C4-2B (cell line): Measurements from ENCODE around the gene BCO1.
A peak's percentile ranks its signal among the peaks of the same experiment; 100 is the strongest.

Experiments
- H3K27ac ChIP-seq: fragments of 450-650 bp; 2 replicates; pipeline ENCODE4 v1.5.1; 2017
- ZFX ChIP-seq: fragments of 450-650 bp; IDR thresholded peaks from 2 replicates; pipeline ENCODE4 v1.6.1; 2017
- TF ChIP-seq, protein P1 (sequence below): fragments of 450-650 bp; conservative IDR thresholded peaks from 2 replicates; pipeline ENCODE4 v1.5.1; 2017; ENCODE audit warnings: mild to moderate bottlenecking

The BCO1 gene

DNA sequence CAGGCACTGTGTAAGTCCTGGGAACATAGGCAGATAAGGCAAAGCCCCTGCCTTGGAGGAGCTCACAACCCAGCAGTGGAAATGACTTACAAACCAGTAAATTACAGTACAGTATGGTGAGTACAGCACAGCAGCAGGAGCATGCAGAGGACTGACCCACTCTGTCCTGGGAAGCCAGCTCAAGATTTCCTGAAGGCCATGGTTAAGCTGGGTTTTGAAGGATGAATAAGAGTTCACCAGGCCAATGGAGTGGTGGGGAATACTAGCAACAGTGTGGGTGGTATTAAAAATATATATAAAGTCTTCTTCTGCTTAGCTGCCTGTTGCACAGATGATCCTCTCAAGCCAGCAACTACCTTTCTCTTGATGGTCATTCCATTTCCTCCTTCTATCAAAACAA lies 73.3 kb downstream of the BCO1 start:
- TF ChIP-seq, protein P1, sequence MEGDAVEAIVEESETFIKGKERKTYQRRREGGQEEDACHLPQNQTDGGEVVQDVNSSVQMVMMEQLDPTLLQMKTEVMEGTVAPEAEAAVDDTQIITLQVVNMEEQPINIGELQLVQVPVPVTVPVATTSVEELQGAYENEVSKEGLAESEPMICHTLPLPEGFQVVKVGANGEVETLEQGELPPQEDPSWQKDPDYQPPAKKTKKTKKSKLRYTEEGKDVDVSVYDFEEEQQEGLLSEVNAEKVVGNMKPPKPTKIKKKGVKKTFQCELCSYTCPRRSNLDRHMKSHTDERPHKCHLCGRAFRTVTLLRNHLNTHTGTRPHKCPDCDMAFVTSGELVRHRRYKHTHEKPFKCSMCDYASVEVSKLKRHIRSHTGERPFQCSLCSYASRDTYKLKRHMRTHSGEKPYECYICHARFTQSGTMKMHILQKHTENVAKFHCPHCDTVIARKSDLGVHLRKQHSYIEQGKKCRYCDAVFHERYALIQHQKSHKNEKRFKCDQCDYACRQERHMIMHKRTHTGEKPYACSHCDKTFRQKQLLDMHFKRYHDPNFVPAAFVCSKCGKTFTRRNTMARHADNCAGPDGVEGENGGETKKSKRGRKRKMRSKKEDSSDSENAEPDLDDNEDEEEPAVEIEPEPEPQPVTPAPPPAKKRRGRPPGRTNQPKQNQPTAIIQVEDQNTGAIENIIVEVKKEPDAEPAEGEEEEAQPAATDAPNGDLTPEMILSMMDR, result no peak
- TF ChIP-seq ZFX, result no peak

DNA sequence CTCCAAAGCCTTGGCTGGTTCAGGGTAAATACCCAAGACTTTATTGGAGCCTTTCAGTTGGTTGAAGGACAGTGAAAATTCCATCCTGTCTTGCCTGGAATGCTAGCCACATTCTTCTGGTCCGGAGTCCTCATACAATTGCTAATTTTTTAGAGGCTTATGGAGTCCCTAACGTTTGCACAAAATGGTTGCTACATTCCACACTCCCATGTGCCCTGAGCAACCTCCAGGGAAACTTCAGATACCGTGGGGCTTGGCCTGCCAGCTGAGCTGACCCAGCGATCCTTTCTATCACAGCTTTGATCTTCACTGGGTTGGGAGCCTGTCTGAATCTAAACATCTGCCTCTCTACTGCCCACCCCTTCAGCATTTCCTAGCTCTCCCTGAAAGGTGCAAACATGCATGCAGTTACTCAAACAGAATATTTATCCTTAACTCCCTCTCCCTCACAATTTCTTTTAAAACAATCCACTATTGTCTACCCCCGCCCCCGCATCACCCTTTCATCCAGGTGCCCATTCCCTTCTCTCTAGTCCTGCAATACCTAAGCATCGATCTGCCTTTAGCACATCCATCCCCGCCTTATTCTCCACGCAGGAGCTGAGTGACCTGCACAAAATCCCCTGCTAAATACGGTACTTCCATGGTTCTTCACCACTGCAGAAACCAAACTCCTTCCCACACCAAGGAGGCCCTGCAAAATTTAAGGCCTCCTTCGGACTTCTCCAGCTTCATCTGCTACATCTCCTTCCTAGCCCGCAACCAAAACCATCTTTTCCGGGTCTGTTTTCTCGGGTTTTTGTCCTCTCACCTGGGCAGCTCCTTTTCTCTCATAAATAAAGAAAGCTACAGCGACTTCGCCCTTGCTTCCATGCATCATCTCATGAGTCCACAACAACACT lies 75.5 kb downstream of the BCO1 start:
- H3K27ac ChIP-seq, result peak overlapping the region; percentile 88
- TF ChIP-seq ZFX, result no peak
- TF ChIP-seq, protein P1, result no peak

More for the DNA sequence above, 73.3 kb downstream of the BCO1 start:
- no peak overlapping the region for H3K27ac ChIP-seq

DNA sequence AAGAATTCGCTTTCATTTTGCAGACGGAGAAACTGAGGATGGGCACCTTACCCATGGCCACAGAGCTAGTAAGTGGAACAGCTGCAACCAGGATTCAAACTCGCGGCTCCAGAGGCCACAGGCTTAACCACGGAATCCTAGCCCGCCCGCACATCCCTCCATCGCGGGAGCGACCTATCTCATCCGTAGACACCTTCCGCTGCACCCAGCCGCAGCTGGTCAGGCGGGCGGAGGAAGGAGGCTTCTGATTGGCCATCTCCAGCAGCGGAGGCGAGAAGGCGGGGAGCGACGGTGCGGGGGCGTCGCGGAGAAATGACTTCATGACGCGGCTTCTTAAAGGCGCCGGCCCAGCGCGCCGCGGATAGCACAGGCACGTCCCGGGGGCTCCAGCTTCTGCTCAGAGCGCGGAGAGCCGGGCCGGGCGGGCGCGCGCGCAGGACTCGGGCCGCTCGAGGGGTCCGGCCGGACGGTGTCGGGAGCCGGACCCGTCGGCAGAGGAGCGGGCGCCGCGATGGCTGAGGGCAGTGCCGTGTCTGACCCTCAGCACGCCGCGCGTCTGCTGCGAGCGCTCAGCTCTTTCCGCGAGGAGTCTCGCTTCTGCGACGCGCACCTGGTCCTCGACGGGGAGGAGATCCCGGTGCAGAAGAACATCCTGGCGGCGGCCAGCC lies 76.2 kb downstream of the BCO1 start, which contains the start of gene GAN:
TSS of gene GAN (plus strand) at position 360 of the 668 bp plus-strand sequence. CDS start at position 512, 152 bp downstream.
- peak within 1 kb of the TSS; percentile 88 for H3K27ac ChIP-seq
- no peak for TF ChIP-seq ZFX
- TF ChIP-seq, protein P1, result no peak

DNA sequence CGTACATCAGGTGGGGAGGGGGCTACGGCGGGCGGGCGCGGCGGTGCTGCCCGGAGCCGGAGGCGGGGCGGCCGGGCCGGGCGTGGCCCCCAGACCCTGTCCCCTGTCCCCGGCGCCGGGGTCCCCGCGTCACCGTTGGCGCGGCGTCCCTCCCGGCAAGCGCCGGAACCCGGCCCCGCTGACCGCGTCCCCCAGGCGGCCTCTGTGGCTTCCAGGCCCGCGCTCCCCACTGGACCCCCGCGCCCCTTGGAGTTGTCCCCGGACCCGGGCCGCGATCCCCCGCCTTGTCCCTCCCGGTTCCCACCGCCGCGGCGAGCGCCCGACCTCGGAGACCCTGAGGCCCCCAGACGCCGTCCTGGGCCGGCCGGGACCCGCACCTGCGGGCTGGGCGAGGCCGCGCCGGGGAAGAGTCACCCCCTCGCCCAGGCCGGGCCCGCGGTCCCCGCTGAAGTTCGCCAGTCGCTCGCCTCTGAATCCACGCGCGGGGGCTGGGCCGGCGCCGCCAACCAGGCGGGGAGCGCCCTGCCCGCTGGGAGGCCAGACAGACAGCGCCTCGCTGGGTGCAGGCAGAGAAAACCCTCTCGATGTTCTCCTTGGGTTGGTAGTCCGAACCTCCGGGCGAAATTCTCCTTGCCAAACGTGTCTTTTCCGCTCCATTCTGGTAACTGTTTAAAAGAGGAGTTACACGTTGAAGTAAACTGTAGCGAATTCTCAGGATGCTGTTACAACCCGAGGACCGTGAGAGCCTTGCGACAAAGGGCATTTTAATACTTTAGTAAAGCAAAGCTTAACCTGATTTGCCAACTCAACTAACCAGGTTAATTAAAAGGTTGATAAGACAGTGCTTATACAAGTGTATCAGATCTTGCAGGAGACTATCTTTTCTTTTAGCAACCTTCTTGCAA lies 77.0 kb downstream of the BCO1 start:
- peak overlapping the region; percentile 88 for H3K27ac ChIP-seq
- TF ChIP-seq ZFX, result peak; percentile 47
- TF ChIP-seq, protein P1, result peak; percentile 20

DNA sequence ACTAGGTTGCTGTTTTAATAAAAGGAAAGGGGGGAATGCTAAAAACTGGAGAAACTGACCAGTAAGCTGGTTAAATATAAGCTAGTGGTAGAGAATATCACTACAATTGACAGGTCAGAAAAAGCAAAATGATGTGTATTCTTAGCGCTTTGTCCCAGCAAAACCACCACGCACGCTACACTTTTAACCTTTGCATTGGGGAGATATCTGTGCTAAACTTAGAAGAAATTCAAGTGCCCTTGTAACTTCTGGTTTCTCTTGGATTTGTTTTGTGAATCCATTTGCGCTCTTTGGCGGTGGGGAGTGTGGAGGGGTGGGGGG lies 77.6 kb downstream of the BCO1 start:
- H3K27ac ChIP-seq, result no peak overlapping the region
- no peak for TF ChIP-seq ZFX
- TF ChIP-seq, protein P1, result no peak

DNA sequence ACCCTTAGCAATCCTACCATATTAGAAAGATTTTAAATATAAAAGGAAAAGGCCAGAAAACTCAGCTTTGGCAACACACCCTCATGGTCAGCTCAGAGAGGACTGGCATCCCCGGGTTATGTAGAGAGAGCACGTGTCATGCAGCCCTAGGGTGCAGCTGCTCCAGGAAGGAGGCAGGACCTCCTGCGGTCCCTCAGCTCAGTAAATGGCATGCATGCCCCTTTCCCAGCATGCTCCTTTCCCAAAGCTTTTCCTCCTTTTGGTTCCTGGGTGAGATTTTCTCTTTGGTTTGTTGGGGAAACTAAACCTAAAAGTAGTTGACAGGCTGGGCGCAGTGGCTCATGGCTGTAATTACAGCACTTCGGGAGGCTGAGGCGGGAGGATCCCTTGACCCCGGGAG lies 80.2 kb downstream of the BCO1 start:
- TF ChIP-seq, protein P1, result no peak
- TF ChIP-seq ZFX, result no peak
- no peak overlapping the region for H3K27ac ChIP-seq
